Amygdala (tissue), 56 donors: ENCODE measurements around the gene EFHD2.
A peak's percentile ranks its signal among the peaks of the same experiment; 100 is the strongest.
"Not testable (repeated sequence)": the region's sequence is repeated elsewhere in the genome, so short reads cannot be mapped to it uniquely, and the experiment has no call there.

ENCODE experiments used
- DNase-seq, 56 donors: peaks; one replicate each; lab custom pipeline; 2025; lab: John Stamatoyannopoulos, UW

Gene EFHD2

DNA sequence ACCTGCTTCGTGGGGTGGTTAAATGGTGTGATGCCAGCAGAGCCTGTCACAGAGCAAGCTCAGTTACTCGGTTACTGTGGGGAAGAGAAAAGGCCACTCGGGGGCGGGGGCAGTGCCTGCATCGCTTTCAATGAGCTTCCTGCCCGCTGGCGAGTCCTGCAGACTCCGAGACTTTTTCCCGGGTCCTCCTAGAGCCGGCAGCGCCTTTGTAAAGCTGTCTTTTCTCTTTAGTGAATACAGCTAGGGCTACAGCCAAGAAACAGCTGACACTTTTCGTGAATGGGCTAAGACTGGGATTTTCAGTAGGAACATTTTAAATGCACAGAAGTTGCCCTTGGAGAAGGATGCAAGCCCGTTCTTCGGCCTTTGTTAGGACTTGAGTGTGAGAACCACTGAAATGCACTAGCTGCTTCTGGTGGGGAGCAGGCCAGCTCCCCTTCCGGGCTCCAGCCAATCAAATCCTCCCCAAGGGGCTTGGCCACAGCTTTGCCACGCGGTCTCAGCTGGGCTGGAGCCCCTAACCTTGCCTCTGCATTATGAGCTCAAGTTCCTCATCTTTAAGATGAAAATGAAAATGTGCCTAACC, 23.4 kb upstream of the EFHD2 start:
- DNase-seq: peak in 47 of 56 donors; percentile 6 to 88 (median 54)

DNA sequence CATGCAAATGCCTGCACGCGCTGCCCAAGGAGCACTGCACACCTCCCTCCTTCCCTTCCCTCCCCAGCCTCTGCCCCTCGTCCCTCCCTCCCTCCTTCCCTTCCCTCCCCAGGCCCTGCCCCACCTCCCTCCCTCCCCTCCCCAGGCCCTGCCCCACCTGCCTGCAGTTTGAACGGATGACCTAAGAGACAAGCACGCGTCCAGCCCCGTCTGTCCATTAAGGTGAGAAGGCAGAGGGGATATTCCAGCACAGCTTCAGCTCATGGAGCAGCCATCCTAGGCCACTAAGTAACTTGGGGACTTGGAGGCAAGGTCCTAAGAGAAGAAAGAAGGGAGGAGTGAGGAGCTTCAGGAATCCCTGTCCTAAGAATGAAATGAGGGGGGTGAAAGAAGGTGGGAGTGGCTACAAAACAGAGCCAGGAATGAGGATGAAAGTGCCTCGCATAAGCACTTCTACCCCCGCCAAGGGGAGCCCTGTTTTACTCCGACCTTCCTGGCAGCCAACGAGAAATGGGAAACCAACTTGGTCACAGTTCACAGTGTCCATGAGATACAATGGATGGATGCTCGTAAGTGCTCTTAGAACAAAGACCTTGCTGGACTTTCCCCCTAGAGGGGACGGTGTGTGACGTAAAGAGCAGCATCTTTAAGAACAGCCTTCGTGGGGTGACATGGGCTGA, 21.3 kb upstream of the EFHD2 start:
- no peak for DNase-seq

DNA sequence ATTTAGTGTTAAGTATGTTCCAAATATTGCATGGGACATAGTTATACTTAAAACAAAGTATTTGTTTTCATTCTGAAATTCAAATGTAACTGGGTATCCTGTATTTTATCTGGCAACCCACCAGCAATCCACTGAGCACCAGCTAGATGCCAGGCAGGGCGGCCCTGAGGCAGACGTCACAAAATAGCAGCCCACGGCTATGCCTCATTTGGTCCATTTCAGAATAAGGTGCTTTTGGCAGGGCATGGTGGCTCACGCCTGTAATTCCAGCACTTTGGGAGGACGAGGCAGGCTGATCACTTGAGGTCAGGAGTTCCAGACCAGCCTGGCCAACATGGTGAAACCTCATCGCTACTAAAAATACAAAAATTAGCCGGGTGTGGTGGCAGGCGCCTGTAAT, 19.9 kb upstream of the EFHD2 start:
- DNase-seq: not testable (repeated sequence)

DNA sequence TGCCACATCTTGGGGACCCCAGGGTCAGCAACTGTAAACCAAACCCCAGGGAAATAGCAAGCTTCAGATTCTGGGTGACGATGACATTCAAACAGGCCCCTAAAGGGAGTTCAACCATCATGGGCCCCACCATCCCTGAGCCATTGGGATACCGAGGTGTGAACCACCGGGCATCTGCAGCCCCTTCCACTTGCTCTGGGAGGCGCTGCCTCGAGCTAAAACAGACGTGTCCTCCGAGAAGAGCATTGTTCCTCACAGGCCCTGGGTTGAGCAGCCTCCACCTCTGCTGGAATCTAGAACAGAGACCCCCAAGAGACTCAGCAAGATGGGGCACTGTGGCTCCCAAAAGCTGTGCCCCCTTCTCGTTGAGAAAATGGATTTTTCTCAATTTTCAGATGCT, 19.0 kb upstream of the EFHD2 start:
- no peak for DNase-seq

DNA sequence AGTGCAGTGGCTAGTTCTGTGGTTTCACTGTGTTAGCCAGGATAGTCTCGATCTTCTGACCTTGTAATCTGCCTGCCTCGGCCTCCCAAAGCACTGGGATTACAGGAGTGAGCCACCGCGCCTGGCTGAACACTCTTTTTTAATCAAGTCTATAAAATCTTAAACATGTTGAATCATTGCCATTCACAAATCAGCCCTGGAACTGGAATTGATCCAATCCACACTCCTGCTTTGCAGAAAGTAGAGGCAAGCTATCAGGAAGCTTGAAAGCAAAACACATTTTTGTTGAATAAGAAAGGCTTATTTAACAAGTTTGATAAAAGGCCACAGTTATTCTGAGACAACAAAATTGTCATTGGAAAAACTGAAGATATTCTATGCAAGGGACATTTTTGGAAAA, 18.3 kb upstream of the EFHD2 start:
- peak in 1 of 56 donors; percentile 10 for DNase-seq

DNA sequence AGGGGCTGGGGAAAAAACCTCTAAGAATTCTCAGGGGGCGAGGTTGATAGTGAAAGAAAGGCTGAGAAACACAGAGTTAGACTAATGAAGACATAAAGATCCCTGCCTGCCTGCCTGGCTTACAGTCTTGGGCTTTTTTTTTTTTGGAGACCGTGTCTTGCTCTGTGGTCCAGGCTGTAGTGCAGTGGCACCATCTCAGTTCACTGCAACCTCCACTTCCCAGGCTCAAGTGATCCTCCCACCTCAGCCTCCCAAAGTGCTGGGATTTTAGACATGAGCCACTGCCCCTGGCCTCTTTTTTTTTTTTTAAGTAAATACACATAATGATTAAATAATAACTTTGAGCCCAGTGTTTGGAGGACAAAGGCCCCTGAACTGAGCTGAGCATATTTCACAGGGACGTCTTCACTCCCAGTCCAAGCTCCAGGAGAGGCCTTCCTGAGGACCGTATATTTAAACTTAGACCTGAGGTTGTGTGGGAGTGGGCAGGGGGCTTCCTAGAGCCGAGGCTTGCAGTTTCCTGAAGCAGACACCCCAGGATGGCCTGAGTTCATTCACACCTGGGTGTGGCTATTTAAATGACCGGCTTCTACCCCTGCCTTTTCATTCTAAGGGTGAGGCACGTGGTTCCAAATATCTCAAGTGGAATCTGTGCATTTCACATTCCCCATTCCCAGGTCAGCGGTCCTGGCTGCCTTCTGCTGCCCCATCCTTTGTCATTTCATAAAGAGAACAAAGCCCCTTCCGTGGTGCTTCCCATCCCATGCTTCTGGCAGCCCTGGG, 16.0 kb upstream of the EFHD2 start:
- DNase-seq: no peak

DNA sequence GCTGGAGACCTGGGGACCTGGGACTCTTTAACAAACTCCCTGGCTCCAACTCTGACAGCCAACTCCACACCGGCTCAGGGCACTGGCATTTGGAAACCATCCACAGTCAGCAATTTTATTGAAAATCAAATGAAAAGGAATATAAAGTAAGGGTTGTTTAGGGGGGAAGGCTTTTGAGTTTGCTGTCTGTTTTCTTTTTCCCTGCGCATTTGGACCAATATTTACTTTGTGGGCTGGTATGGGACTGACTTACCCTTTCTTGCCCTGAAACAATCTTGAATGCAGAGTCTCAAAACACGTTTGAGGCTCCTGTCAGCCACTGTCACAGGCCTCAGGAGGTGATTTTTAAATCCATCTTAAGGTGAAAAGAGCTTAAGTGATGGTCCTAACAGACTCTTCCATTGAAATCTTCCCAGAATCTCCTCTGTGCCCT, 15.4 kb upstream of the EFHD2 start:
- DNase-seq: no peak

DNA sequence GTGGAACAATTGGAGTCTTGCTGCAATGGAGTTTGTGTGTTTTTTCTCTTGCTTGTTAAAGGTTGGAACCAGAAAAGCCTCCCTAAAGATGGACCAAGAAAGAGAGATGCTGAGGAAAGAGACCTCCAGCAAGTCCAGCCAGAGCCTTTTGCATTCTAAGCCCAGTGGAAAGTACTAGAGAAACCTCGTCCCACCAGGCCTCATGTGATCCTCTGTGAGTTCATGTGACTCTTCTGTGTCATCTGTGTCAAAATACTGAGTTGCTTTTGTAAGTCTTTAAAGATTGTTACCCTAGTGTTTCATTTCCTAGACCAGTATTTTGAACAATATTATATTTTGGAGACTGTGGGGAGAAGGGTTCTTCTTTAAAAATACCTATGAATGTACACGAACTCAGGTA, 12.5 kb upstream of the EFHD2 start:
- no peak for DNase-seq

DNA sequence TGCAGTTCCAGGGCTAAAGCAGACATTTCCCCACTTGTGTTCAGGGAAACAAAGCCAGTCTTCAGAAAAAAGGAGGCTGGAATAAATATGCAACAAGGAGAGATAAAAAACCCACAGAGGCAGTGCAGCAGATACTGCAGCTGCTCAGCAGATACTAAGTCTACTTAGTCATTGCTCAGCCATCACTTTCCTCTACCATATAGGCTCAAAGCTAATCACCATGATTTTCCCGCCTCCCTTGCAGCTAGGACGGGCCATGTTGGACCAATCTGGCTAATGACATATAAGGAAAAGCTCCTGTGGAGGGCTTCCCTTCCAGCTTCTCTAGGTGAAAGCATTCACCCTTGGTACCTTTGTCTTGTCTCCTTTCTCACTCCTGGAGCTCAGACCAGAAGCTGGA, 10.0 kb upstream of the EFHD2 start:
- no peak for DNase-seq

DNA sequence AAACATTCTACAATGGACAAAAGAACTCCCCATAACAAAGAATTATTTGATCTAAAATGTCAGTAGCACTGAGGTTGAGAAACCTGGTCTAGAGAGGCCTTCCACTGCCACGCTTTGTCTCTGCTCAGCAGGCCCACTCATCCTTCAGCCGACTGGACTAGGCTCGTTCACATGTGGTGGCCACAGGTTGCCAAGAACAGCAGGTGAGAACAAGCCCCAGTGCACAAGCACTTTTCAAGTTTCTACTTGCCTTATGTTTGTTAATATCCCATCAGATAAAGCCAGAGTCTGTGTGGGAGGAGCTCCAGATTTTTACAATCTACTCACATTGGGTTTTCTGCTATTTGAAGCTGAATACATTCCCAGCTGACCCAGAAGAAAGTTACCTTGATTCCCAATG, 9.1 kb upstream of the EFHD2 start:
- no peak for DNase-seq

DNA sequence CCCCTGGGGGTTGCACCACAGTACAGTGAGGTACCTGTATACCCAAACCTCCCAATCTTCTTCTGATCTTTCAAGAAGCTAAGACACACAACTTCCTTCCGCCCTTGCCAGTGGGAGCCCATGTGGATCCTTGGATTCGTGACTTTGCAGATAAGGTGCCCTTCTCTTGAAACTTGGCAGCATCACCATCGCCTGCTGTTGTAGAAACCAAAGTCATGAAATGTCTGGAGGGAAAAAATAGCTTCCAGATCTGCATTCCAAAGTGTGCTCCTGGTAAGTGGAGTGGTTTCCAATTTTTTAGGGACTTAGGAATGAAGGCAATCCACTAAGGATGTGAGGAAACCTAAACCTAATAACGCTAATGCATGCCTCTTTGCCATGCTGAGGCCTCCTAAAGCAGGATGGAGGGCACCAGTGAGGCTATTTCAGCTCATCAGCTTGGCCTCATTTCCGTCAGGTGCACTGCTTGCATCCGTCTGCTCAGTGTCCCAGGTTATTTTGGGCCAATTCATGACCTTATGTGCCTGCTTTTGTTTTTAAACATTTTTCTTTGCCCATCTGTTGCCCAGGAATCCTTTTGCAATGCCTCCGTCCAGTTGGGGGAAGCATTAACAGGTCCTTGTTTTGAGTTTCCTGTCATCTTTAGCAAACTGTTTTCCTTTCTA, 8.2 kb upstream of the EFHD2 start:
- no peak for DNase-seq

DNA sequence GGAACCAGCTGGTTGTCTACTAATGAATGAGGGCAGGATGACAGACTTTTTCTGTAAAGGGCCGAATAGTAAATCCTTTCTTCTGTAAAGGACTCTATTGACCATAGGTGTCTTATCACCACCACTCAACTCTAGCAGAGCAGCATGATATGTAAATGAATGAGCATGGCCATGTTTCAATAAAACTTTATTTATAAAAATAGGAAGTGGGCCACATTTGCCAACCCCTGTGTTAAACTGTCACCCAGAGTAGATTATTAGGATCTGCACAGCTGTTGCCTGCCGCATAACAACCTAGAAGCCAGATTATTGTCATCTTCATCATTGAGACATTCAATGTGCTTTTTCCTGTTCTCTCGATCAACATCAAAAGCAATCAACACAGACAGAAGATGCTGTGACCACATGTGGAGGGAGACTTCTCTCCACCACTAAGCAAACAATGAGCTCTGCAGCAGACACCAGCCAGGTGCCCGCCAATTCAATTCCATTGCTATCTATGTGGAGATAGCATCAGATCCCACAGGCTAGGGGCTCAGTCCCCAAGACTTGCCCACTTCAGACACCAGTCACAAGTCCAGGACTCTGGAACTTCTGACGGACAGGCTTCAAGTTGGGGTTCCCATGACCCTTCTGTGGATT, 6.8 kb upstream of the EFHD2 start:
- DNase-seq: no peak

DNA sequence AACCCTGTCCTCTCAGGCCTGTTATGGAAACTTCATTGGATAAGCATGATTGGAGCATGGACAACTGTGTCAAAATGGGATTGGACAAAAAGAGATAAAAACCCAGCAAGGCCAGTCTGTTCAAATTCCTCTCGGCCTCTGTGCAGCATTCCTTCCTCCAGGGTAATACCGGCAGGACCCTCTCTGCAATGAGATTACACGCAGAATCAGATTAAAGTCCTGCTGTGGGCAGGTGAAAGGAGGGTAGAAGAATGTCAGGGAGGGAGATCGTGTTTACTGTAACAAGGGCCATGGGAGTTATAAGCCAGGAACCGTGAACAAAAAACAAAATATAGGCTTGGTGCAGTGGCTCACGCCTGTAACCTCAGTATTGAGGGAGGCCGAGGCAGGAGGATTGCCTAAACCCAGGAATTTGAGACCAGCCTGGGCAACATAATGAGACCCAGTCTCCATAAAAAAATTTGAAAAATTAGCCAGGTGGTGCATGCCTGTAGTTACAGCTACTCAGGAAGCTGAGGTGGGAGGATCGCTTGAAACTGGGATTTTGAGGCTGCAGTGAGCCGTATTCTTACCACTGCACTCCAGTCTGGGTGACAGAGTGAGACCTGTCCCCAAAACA, 5.6 kb upstream of the EFHD2 start:
- no peak for DNase-seq

DNA sequence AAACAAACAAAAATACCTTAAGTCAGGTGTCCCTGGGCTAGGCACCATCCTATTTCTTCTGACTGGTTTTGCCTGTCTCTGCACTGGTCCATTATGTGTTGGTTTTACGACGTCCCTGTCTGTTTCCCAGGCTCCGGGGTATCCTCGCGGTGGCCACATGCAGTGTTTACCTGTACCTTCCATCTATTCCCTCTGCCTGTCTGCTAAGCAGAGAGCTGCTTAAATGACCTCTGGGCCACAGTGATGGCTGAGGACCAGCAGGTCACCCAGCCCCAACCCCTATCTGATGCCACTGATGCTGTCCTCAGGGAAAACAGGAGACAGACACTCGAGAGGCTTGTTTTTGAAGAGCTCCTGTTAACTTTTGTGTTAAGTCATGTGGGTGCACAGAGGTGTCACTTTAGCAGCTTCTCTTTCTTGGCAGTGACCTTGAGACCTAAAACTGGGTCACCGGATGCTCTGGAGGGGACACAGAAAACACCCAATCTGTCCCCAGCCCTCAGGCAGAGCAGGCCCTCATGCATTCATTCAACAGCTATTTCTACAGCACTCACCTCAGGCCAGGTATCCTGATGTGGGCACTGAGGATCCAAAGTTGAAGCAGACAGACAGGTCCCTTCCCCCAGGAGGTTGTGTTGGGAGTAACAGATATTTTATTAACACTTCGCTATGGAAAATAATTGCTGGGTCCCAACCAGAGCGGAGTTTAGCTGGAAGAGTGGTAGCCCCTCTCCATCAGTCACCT, 4.4 kb upstream of the EFHD2 start:
- no peak for DNase-seq

DNA sequence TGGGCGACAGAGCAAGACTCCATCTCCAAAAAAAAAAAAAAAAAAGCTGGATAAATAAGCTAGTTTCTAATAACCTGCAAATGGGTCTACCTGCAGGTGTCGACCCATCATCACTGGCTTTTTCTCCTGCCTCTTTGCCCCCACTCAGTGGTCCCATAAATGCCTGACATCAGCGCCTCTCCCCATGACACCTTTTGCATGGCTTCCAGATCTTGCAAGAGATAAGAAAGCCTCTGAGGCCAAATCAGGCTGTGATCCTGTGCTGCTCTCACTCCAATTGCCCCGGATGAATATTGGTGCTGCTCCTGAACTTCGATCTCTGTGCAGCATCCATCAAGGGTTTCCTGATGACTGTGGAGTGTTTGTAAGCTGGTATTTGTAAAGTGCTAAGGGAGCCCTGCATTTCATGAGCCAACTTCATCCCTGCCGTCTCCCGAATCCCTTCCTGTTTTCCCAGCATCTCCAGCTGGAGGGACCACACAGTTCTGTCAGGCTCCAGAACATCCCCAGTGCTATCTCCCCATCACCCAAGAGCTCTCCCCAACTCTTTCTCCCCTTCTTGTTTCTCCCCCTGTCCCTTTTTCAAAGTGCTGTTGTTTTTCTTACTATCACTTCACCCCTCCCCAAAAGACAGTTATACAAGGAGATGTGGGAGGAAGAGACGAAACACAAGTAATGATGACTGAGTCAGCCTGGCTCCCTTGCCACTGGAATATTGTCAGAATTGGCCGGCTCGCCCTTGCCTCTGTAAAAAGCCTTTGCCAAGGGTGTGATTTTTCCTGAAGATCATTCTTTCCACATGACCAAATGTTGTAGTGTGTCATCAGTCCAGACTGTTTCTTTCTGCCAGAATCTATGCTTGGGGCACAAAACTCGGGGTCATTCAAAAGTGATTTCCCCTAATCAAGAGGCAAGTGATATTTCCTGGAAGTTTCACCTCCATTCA, 2.8 kb upstream of the EFHD2 start:
- no peak for DNase-seq

DNA sequence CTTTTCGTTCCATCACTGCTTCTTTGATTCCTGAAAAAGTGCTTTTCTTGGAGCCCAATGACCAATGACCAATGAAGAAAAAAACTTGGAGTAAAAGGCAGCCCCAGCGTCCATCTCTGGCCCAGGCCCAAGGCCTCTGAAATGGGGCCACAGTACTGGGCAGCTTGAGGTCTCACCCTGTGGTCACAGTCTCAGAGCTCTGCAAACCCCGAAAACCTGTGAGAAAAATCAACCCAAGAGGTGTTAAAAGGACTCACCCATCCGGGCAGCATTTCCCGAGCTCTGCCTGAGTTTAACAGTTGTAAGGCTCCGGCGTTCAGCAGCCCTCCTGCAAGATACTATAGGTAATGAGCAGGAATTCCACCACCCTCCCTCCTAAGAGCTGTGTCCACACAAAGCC, 2.1 kb upstream of the EFHD2 start:
- DNase-seq: no peak

DNA sequence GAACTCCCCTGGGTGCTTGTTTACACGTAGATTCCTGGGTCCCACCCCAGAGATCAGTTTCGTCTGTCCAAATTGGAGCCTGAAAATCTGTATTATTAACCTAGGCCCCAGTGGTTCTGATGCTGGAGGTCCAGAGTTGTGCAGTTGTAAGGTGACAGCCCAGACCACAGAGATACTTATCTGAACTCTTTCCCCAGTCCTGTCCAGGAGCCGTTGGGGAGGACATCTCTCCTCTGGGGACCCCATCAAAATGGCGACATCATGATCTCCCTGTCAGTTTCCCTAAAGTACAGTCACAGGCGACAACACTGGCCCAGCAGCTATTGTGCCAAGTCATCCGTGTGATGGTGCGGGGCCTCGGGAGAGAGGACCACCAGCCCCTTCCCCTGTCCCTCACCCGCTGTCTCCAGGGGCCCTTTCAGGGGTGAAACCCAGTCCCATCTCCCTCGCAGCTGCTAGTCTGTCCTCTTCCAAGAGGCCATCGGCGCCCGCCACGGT, 749 bp upstream of the EFHD2 start:
- peak in 1 of 56 donors; percentile 24 for DNase-seq

DNA sequence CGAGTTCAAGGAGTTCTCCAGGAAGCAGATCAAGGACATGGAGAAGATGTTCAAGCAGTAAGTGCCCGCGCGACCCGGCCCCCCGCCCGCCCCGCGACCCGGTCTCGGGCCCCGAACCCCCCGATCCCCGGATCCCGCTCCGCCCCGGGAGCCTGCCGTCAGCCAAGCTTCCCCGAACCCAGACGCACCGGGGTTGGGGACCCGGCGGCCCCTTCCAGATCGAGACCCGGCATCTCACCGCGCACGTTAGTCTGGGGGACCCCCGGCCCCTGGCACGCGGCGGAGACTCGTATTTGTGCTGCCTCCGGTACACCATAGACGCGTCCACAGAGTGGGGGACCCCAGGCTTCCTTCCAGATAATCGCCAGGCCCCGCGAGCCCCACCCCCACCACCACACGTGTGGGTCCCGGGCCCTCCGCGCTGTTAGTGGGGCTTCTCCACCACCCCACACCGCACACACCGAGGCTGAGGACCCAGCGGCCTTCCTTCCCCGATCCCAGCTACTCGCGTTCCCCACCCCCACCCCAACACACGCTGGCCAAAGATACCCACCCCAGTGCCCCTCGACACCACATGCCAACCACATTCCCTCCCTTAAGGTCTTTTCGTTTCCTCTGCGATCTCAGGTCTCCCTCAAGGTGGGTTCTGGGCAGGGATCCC, 665 bp downstream of the EFHD2 start:
- no peak for DNase-seq
